K562 (cell line): ENCODE data around the gene RXYLT1. TPM values are rescaled to one million over a fixed set of nuclear protein-coding genes. Genes with fewer than 3 reads are reported as not detected.

ENCODE experiments used
- ADNP ChIP-seq: fragments of 200-800 bp; sonication (Bioruptor generic); IDR thresholded peaks from 2 replicates; pipeline ENCODE4 v1.6.1; 2016; ENCODE audit warnings: missing genetic modification characterization, missing compliant biosample characterization
- ATF2 ChIP-seq: sonication (generic); formaldehyde crosslinking; IDR thresholded peaks from 2 replicates; pipeline ENCODE4 v1.8.1; 2022; ENCODE audit warnings: missing genetic modification reagents
- CREM ChIP-seq: IDR thresholded peaks from 2 replicates; pipeline ENCODE4 v1.6.1; 2014; ENCODE audit warnings: antibody characterized with exemption, low read depth
- DACH1 ChIP-seq: fragments of 450-650 bp; IDR thresholded peaks from 2 replicates; pipeline ENCODE4 v1.6.1; 2018; ENCODE audit not compliant: partially characterized antibody
- GATAD2A ChIP-seq: fragments of 450-650 bp; IDR thresholded peaks from 2 replicates; pipeline ENCODE4 v1.6.1; 2017
- HCFC1 ChIP-seq: IDR thresholded peaks from 2 replicates; pipeline ENCODE4 v1.6.1; 2012; ENCODE audit warnings: low read depth, low read length, improper control_type of control experiment
- HDAC2 ChIP-seq: fragments of 450-650 bp; IDR thresholded peaks from 2 replicates; pipeline ENCODE4 v1.6.1; 2016; ENCODE audit warnings: mild to moderate bottlenecking
- JUN ChIP-seq, 2 experiments: sonication (generic) in 1 of 2; formaldehyde crosslinking in 1 of 2; IDR thresholded peaks; 2 replicates each; pipeline versions ENCODE4 v1.6.1 to v1.8.0; 2012 to 2022; ENCODE audit warnings: borderline replicate concordance in 2 of 2, mild to moderate bottlenecking in 2 of 2, improper control_type of control experiment in 1 of 2, low read depth in 1 of 2, low read length in 1 of 2, missing genetic modification reagents in 1 of 2
- KLF13 ChIP-seq: fragments of 450-650 bp; IDR thresholded peaks from 2 replicates; pipeline ENCODE4 v1.6.1; 2016; ENCODE audit warnings: missing genetic modification characterization, low read depth, mild to moderate bottlenecking, missing compliant biosample characterization, moderate library complexity, borderline replicate concordance
- MTA3 ChIP-seq: fragments of 450-650 bp; formaldehyde crosslinking; IDR thresholded peaks from 2 replicates; pipeline ENCODE4 v1.6.1; 2017; ENCODE audit warnings: mild to moderate bottlenecking, borderline replicate concordance
- MXI1 ChIP-seq: IDR thresholded peaks from 2 replicates; pipeline ENCODE4 v1.6.1; 2011; ENCODE audit warnings: low read depth, mild to moderate bottlenecking, improper control_type of control experiment, low read length
- PHF21A ChIP-seq: fragments of 450-650 bp; IDR thresholded peaks from 2 replicates; pipeline ENCODE4 v1.6.1; 2017; ENCODE audit warnings: low read depth, borderline replicate concordance
- PHF8 ChIP-seq: fragments of 200-600 bp; sonication (generic); IDR thresholded peaks from 2 replicates; pipeline ENCODE4 v1.6.1; 2012; ENCODE audit warnings: mixed run types, mild to moderate bottlenecking, inconsistent platforms, low read length, moderate library complexity, borderline replicate concordance
- POU5F1 ChIP-seq: fragments of 150-350 bp; IDR thresholded peaks from 2 replicates; pipeline ENCODE4 v1.6.1; 2014; ENCODE audit warnings: borderline replicate concordance, low read length, low read depth, mild to moderate bottlenecking; ENCODE audit not compliant: partially characterized antibody
- PYGO2 ChIP-seq: fragments of 450-650 bp; IDR thresholded peaks from 2 replicates; pipeline ENCODE4 v1.6.1; 2016; ENCODE audit warnings: mild to moderate bottlenecking, missing genetic modification characterization, moderate library complexity, missing compliant biosample characterization
- RBM22 ChIP-seq: fragments of 200-400 bp; formaldehyde crosslinking; IDR thresholded peaks from 2 replicates; pipeline ENCODE4 v1.6.1; 2018; ENCODE audit warnings: low read length, low read depth; ENCODE audit not compliant: poor library complexity, severe bottlenecking
- RBM39 ChIP-seq: fragments of 200-400 bp; formaldehyde crosslinking; optimal IDR thresholded peaks from 2 replicates; pipeline ENCODE3; 2018; ENCODE audit warnings: low read depth, low read length
- SMARCB1 ChIP-seq: IDR thresholded peaks from 2 replicates; pipeline ENCODE4 v1.6.1; 2011; ENCODE audit warnings: improper control_type of control experiment, low read depth; ENCODE audit not compliant: insufficient read length
- SUPT5H ChIP-seq: fragments of 450-650 bp; IDR thresholded peaks from 2 replicates; pipeline ENCODE4 v1.6.1; 2016
- TFAM ChIP-seq: fragments of 250-450 bp; sonication (Bioruptor Pico); conservative IDR thresholded peaks from 2 replicates; pipeline ENCODE4 v1.5.0; 2021; ENCODE audit warnings: mild to moderate bottlenecking, moderate library complexity
- TGIF2 ChIP-seq: sonication (generic); formaldehyde crosslinking; IDR thresholded peaks from 2 replicates; pipeline ENCODE4 v1.8.1; 2022; ENCODE audit warnings: mild to moderate bottlenecking, missing genetic modification reagents, moderate library complexity
- ZBTB1 ChIP-seq: sonication (generic); formaldehyde crosslinking; IDR thresholded peaks from 2 replicates; pipeline ENCODE4 v1.8.1; 2023; ENCODE audit warnings: missing genetic modification reagents, low read depth, mild to moderate bottlenecking, borderline replicate concordance
- ZC3H11A ChIP-seq: IDR thresholded peaks from 2 replicates; pipeline ENCODE4 v1.6.1; 2012; ENCODE audit warnings: low read depth, low read length, improper control_type of control experiment
- ZKSCAN8 ChIP-seq: fragments of 200-800 bp; sonication (Bioruptor generic); IDR thresholded peaks from 2 replicates; pipeline ENCODE4 v1.6.1; 2016; ENCODE audit warnings: missing genetic modification characterization, missing compliant biosample characterization
- ZNF3 ChIP-seq: fragments of 250-450 bp; sonication (Bioruptor Pico); IDR thresholded peaks from 2 replicates; pipeline ENCODE4 v1.5.0; 2021; ENCODE audit warnings: mild to moderate bottlenecking, moderate library complexity
- ZNF766 ChIP-seq: fragments of 200-800 bp; sonication (Bioruptor generic); conservative IDR thresholded peaks from 2 replicates; pipeline ENCODE4 v1.6.1; 2016; ENCODE audit warnings: missing genetic modification characterization, missing compliant biosample characterization
- polyA plus RNA-seq, 8 experiments: library from polyadenylated mRNA; depleted of rRNA in 4 of 8; stranded (reverse) in 5 of 8; unstranded in 3 of 8; fragments of >200 nt; fragmentation: Nextera tagmentation in 2 of 8; fragmentation: Illumina TruSeq in 1 of 8; extraction: Ambion mirVana in 2 of 8; extraction: Trizol in 1 of 8; gene quantifications; 2 replicates each; pipeline versions ENCODE4 v1.2.1 to v1.2.3, GENCODE V29; 2011 to 2014; ENCODE audit warnings: inconsistent platforms in 1 of 8, missing spikeins in 1 of 8
- total RNA-seq, 7 experiments: library from RNA; depleted of rRNA in 6 of 7; stranded (reverse); fragments of >200 nt in 6 of 7; fragmentation: Illumina TruSeq in 2 of 7; extraction: Trizol in 2 of 7; gene quantifications; 2 replicates each; pipeline versions ENCODE4 v1.2.1 to v1.2.3, GENCODE V29; 2011 to 2021; ENCODE audit warnings: low replicate concordance in 1 of 7
- TF ChIP-seq, protein P1 (sequence below): sonication (generic); formaldehyde crosslinking; IDR thresholded peaks from 2 replicates; pipeline ENCODE4 v1.8.0; 2022; ENCODE audit warnings: missing genetic modification reagents, mild to moderate bottlenecking, moderate library complexity, borderline replicate concordance

The RXYLT1 gene
- total and polyA plus RNA-seq, 9 of the 15 experiments (the other 6 are each of a cell fraction or from before 2014, with no cell fraction given) = 6.7 to 26.5 (median 20.9) TPM

- TF ChIP-seq ZNF766 (CRISPR knock-in tag) (peak; percentile 32; the same call in 1 of the 2 replicates), ZC3H11A (no peak), DACH1 (peak; percentile 69), RBM39 (no peak), PYGO2 (tag) (no peak), SMARCB1 (no peak), ATF2 (no peak), PHF21A (peak; percentile 33; the same call in 1 of the 2 replicates), POU5F1 (no peak), KLF13 (tag) (peak; percentile 78; the same call in 1 of the 2 replicates), JUN (IDR thresholded peaks at IDR 0.05; ENCODE audit: borderline replicate concordance, low read depth, low read length) (peak; percentile 9; the same call in 1 of the 2 replicates), JUN (CRISPR knock-in tag; IDR thresholded peaks at IDR 0.05; ENCODE audit: borderline replicate concordance) (no peak), HDAC2 (peak; percentile 81), GATAD2A (no peak), ADNP (tag) (no peak), ZBTB1 (peak; percentile 36; the same call in 1 of the 2 replicates), RBM22 (no peak), MXI1 (peak; percentile 90), SUPT5H (peak; percentile 76), TGIF2 (CRISPR knock-in tag) (peak; percentile 97), MTA3 (peak; percentile 64; the same call in 1 of the 2 replicates), HCFC1 (peak; percentile 49), PHF8 (peak; percentile 91), ZKSCAN8 (no peak), ZNF3 (no peak), TFAM (CRISPR knock-in tag) (no peak), CREM (peak; percentile 80)
- TF ChIP-seq, protein P1, sequence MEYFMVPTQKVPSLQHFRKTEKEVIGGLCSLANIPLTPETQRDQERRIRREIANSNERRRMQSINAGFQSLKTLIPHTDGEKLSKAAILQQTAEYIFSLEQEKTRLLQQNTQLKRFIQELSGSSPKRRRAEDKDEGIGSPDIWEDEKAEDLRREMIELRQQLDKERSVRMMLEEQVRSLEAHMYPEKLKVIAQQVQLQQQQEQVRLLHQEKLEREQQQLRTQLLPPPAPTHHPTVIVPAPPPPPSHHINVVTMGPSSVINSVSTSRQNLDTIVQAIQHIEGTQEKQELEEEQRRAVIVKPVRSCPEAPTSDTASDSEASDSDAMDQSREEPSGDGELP = 0 out of 2 replicates have a peak, but pooled peaks have one; percentile 62
Measured at GRCh38 chr12:63779498-63780481, at the start of gene RXYLT1 (continued).
